Liver (tissue), 9 donors: Measurements from ENCODE around the gene IP6K1. TPM values are rescaled to one million over a fixed set of nuclear protein-coding genes. Genes with fewer than 3 reads are reported as not detected.

ENCODE experiments used
- DNase-seq: peaks from one replicate; pipeline ENCODE4 v3.0.0-alpha.2; 2017; ENCODE audit warnings: low spot score
- H3K27ac ChIP-seq, 2 donors: one replicate each; pipeline ENCODE4 v1.7.0; 2013; ENCODE audit warnings: inconsistent platforms in 2 of 2, low read length in 2 of 2, control low read depth in 1 of 2, low read depth in 1 of 2, mild to moderate bottlenecking in 1 of 2
- H3K27me3 ChIP-seq, 4 donors: one replicate each; pipeline versions ENCODE4 v1.6.1 to v1.7.0; 2013; ENCODE audit warnings: low read length in 3 of 4, inconsistent platforms in 1 of 4, mild to moderate bottlenecking in 1 of 4, moderate library complexity in 1 of 4; ENCODE audit not compliant: control insufficient read depth in 4 of 4, insufficient read depth in 4 of 4
- H3K36me3 ChIP-seq, 4 donors: one replicate each; pipeline versions ENCODE4 v1.6.1 to v1.7.0; 2013; ENCODE audit warnings: low read length in 3 of 4, mild to moderate bottlenecking in 3 of 4, low read depth in 1 of 4, moderate library complexity in 1 of 4; ENCODE audit not compliant: control insufficient read depth in 4 of 4, insufficient read depth in 3 of 4
- H3K4me1 ChIP-seq, 4 donors: one replicate each; pipeline versions ENCODE4 v1.6.1 to v1.7.0; 2013; ENCODE audit warnings: low read length in 3 of 4, mild to moderate bottlenecking in 3 of 4, moderate library complexity in 1 of 4; ENCODE audit not compliant: control insufficient read depth in 4 of 4, insufficient read depth in 4 of 4
- H3K4me3 ChIP-seq, 3 donors: one replicate each; pipeline versions ENCODE4 v1.6.1 to v1.7.0; 2013; ENCODE audit warnings: low read length in 3 of 3, control low read depth in 1 of 3, low read depth in 1 of 3, mild to moderate bottlenecking in 1 of 3
- H3K9ac ChIP-seq, 2 donors: one replicate each; pipeline ENCODE4 v1.7.0; 2013; ENCODE audit warnings: low read length in 2 of 2, mild to moderate bottlenecking in 2 of 2, moderate library complexity in 2 of 2, control low read depth in 1 of 2, low read depth in 1 of 2
- H3K9me3 ChIP-seq, 4 donors: one replicate each; pipeline versions ENCODE4 v1.6.1 to v1.7.0; 2013; ENCODE audit warnings: low read length in 3 of 4; ENCODE audit not compliant: control insufficient read depth in 4 of 4
- EGR1 ChIP-seq, 2 donors: IDR thresholded peaks; 2 replicates each; pipeline ENCODE4 v1.6.1; 2016 to 2018; ENCODE audit warnings: antibody characterized with exemption in 2 of 2, low read depth in 2 of 2
- GABPA ChIP-seq, 2 donors: IDR thresholded peaks in 1 of 2; conservative IDR thresholded peaks in 1 of 2; 2 replicates each; pipeline ENCODE4 v1.6.1; 2016; ENCODE audit warnings: antibody characterized with exemption in 2 of 2, mild to moderate bottlenecking in 1 of 2, moderate library complexity in 1 of 2
- HNF4A ChIP-seq, 2 donors: conservative IDR thresholded peaks; 2 replicates each; pipeline ENCODE4 v1.6.1; 2016; ENCODE audit warnings: antibody characterized with exemption in 2 of 2, mild to moderate bottlenecking in 2 of 2
- HNF4G ChIP-seq: IDR thresholded peaks from 2 replicates; pipeline ENCODE4 v1.6.1; 2016; ENCODE audit warnings: antibody characterized with exemption
- NR2F2 ChIP-seq: IDR thresholded peaks from 2 replicates; pipeline ENCODE4 v1.6.1; 2016; ENCODE audit warnings: antibody characterized with exemption
- RAD21 ChIP-seq, 2 donors: IDR thresholded peaks; 2 replicates each; pipeline ENCODE4 v1.6.1; 2016; ENCODE audit warnings: antibody characterized with exemption in 2 of 2, mild to moderate bottlenecking in 2 of 2
- RXRA ChIP-seq, 2 donors: IDR thresholded peaks; 2 replicates each; pipeline ENCODE4 v1.6.1; 2017 to 2018; ENCODE audit warnings: antibody characterized with exemption in 2 of 2, mild to moderate bottlenecking in 1 of 2
- SP1 ChIP-seq: IDR thresholded peaks from 2 replicates; pipeline ENCODE4 v1.6.1; 2018; ENCODE audit warnings: antibody characterized with exemption, mild to moderate bottlenecking
- TAF1 ChIP-seq: conservative IDR thresholded peaks from 2 replicates; pipeline ENCODE4 v1.6.1; 2016; ENCODE audit warnings: antibody characterized with exemption, mild to moderate bottlenecking
- YY1 ChIP-seq: IDR thresholded peaks from 2 replicates; pipeline ENCODE4 v1.6.1; 2016; ENCODE audit warnings: antibody characterized with exemption, mild to moderate bottlenecking
- WGBS: extraction: QIAGEN DNeasy Blood & Tissue Kit; methylation state at CpG from one replicate; pipeline ENCODE4 v1.1.7; 2013; 5-methylcytosine and 5-hydroxymethylcytosine counted together
- polyA plus RNA-seq, 2 donors: library from polyadenylated mRNA; stranded (reverse) in 1 of 2; unstranded in 1 of 2; fragments of 200-250 nt in 1 of 2; fragments of >200 nt in 1 of 2; fragmentation: Nextera tagmentation in 1 of 2; extraction: Ambion mirVana in 1 of 2; gene quantifications; one replicate each; pipeline versions ENCODE4 v1.2.1 to v1.2.3, GENCODE V29; 2013 to 2015
- total RNA-seq, 2 donors: library from RNA; depleted of rRNA; stranded (reverse); fragments of >200 nt; gene quantifications; one replicate each; pipeline ENCODE4 v1.2.3, GENCODE V29; 2014
- TF ChIP-seq, protein P1 (sequence below): IDR thresholded peaks from 2 replicates; pipeline ENCODE4 v1.6.1; 2016; ENCODE audit warnings: antibody characterized with exemption
- TF ChIP-seq, protein P2 (sequence below): fragments of 150-350 bp; IDR thresholded peaks from 2 replicates; pipeline ENCODE4 v1.5.1; 2017; ENCODE audit warnings: improper control_type of control experiment, low read depth, low read length; ENCODE audit not compliant: missing input control
- TF ChIP-seq, protein P3 (sequence below): IDR thresholded peaks from 2 replicates; pipeline ENCODE4 v1.6.1; 2016; ENCODE audit warnings: antibody characterized with exemption, mild to moderate bottlenecking
- TF ChIP-seq, protein P4 (sequence below): IDR thresholded peaks from 2 replicates; pipeline ENCODE4 v1.6.1; 2016; ENCODE audit warnings: antibody characterized with exemption
- TF ChIP-seq, protein P5 (sequence below): IDR thresholded peaks from 2 replicates; pipeline ENCODE4 v1.6.1; 2016; ENCODE audit warnings: antibody characterized with exemption
- donor health status: healthy.
- donor health status: healthy.
- donor health status: healthy.
- donor health status: healthy.
- donor health status: healthy.

IP6K1 gene
- total and polyA plus RNA-seq, 4 donors = 6.6 to 32.3 (median 18.1) TPM

DNA sequence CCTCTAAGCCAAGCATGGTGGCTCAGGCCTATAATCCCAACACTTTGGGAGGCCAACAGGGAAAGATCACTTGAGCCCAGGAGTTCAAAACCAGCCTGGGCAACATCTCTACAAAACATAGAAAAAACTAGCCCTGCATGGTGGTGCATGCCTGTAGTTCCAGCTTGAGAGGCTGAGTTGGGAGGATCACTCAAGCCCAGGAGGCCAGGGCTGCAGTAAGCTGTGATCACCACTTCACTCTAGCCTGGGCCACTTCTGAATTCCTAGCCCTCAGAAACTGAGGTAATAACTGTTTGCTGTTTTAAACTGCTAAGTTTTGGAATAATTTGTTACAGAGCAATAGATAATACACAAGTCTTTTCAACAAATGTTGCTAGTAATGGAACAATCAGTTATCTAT lies 16.4 kb downstream of the IP6K1 start:
- Histone ChIP-seq H3K4me1 (no peaks in the 10 kb centered on the region), H3K36me3 (peaks cover 0 to 4% (median 0%) of the 10 kb centered on the region in 4 donors), H3K27ac (no peak overlapping the region), H3K27me3 (no peaks in the 10 kb centered on the region), H3K9ac (no peak overlapping the region), H3K9me3 (no peaks in the 10 kb centered on the region), H3K4me3 (no peak overlapping the region)
- TF ChIP-seq HNF4A (conservative IDR thresholded peaks at IDR 0.05) (no peak), YY1 (no peak), HNF4G (no peak), GABPA (IDR thresholded peaks at IDR 0.05 in 1 of 2, conservative IDR thresholded peaks at IDR 0.05 in 1 of 2) (no peak), NR2F2 (no peak), SP1 (no peak)
- TF ChIP-seq, protein P1, sequence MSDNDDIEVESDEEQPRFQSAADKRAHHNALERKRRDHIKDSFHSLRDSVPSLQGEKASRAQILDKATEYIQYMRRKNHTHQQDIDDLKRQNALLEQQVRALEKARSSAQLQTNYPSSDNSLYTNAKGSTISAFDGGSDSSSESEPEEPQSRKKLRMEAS = no peak
- TF ChIP-seq, protein P2, sequence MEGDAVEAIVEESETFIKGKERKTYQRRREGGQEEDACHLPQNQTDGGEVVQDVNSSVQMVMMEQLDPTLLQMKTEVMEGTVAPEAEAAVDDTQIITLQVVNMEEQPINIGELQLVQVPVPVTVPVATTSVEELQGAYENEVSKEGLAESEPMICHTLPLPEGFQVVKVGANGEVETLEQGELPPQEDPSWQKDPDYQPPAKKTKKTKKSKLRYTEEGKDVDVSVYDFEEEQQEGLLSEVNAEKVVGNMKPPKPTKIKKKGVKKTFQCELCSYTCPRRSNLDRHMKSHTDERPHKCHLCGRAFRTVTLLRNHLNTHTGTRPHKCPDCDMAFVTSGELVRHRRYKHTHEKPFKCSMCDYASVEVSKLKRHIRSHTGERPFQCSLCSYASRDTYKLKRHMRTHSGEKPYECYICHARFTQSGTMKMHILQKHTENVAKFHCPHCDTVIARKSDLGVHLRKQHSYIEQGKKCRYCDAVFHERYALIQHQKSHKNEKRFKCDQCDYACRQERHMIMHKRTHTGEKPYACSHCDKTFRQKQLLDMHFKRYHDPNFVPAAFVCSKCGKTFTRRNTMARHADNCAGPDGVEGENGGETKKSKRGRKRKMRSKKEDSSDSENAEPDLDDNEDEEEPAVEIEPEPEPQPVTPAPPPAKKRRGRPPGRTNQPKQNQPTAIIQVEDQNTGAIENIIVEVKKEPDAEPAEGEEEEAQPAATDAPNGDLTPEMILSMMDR = no peak
- TF ChIP-seq, protein P3, sequence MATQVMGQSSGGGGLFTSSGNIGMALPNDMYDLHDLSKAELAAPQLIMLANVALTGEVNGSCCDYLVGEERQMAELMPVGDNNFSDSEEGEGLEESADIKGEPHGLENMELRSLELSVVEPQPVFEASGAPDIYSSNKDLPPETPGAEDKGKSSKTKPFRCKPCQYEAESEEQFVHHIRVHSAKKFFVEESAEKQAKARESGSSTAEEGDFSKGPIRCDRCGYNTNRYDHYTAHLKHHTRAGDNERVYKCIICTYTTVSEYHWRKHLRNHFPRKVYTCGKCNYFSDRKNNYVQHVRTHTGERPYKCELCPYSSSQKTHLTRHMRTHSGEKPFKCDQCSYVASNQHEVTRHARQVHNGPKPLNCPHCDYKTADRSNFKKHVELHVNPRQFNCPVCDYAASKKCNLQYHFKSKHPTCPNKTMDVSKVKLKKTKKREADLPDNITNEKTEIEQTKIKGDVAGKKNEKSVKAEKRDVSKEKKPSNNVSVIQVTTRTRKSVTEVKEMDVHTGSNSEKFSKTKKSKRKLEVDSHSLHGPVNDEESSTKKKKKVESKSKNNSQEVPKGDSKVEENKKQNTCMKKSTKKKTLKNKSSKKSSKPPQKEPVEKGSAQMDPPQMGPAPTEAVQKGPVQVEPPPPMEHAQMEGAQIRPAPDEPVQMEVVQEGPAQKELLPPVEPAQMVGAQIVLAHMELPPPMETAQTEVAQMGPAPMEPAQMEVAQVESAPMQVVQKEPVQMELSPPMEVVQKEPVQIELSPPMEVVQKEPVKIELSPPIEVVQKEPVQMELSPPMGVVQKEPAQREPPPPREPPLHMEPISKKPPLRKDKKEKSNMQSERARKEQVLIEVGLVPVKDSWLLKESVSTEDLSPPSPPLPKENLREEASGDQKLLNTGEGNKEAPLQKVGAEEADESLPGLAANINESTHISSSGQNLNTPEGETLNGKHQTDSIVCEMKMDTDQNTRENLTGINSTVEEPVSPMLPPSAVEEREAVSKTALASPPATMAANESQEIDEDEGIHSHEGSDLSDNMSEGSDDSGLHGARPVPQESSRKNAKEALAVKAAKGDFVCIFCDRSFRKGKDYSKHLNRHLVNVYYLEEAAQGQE = no peak
- TF ChIP-seq, protein P4, sequence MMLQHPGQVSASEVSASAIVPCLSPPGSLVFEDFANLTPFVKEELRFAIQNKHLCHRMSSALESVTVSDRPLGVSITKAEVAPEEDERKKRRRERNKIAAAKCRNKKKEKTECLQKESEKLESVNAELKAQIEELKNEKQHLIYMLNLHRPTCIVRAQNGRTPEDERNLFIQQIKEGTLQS = no peak
- no peak for DNase-seq

DNA sequence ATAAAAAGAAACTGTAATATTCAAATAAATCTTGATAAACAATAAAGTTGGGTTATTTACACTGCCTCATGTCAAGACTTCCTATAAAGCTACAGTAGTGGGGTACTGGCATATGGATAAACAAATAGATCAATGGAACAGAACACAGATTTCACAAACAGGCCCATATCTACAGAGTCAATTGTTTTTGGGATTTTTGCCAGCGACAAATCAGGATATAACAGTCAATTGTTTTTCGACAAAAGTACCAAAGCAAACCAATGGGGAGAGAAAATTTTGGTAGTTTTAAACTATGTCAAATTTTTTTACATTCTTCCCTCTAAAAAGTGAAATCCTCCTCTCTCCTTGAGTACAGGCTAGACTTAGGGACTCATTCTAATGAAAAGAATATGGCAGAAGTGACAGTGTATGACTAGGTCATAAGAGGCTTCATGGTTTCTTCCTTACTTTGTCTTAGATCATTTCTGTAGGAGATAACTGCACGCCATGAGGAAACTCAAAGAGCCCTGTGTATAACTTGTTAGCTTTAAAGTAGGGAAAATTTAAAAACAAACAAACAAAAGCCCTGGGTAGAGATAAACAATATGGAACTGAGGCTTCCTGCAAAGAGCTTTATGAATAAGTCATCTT lies 16.9 kb downstream of the IP6K1 start:
- H3K27ac ChIP-seq = no peak overlapping the region

DNA sequence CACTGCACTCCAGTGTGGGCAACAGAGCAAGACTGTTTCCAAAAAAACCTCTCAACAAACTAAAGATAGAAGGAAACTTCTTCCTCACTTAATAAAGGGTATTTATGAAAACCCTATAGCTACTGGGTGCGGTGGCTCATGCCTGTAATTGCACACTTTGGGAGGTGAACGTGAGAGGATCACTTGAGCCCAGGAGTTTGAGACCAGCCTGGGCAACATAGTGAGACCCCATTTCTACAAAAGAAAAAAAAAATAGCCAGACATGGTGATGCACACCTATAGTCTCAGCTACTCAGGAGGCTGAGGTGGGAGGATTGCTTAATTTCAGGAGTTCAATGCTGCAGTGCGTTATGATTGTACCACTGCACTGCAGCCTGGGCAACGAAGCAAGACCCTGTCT lies 22.4 kb downstream of the IP6K1 start:
- peaks cover 0 to 2% (median under 1%) of the 10 kb centered on the region in 4 donors for H3K36me3 ChIP-seq
- WGBS = 98% methylated on average over 4 of the region's 4 CpGs
- H3K27me3 ChIP-seq = no peaks in the 10 kb centered on the region
- H3K4me1 ChIP-seq = no peaks in the 10 kb centered on the region
- TF ChIP-seq EGR1 (IDR thresholded peaks at IDR 0.05; ENCODE audit: low read depth in 2 of 2) = no peak
- TF ChIP-seq GABPA (IDR thresholded peaks at IDR 0.05 in 1 of 2, conservative IDR thresholded peaks at IDR 0.05 in 1 of 2) = no peak
- TF ChIP-seq, protein P2 = no peak
- no peak for TF ChIP-seq HNF4A (conservative IDR thresholded peaks at IDR 0.05)
- TF ChIP-seq, protein P5, sequence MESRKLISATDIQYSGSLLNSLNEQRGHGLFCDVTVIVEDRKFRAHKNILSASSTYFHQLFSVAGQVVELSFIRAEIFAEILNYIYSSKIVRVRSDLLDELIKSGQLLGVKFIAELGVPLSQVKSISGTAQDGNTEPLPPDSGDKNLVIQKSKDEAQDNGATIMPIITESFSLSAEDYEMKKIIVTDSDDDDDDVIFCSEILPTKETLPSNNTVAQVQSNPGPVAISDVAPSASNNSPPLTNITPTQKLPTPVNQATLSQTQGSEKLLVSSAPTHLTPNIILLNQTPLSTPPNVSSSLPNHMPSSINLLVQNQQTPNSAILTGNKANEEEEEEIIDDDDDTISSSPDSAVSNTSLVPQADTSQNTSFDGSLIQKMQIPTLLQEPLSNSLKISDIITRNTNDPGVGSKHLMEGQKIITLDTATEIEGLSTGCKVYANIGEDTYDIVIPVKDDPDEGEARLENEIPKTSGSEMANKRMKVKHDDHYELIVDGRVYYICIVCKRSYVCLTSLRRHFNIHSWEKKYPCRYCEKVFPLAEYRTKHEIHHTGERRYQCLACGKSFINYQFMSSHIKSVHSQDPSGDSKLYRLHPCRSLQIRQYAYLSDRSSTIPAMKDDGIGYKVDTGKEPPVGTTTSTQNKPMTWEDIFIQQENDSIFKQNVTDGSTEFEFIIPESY = no peak
- TF ChIP-seq HNF4G = no peak
- no peak for TF ChIP-seq SP1
- TF ChIP-seq YY1 = no peak
- TF ChIP-seq, protein P4 = no peak
- no peak for TF ChIP-seq RAD21 (IDR thresholded peaks at IDR 0.05)
- TF ChIP-seq TAF1 = no peak
- H3K9ac ChIP-seq = no peak overlapping the region
- no peak overlapping the region for H3K4me3 ChIP-seq
- DNase-seq = no peak
- no peaks in the 10 kb centered on the region for H3K9me3 ChIP-seq
- no peak overlapping the region for H3K27ac ChIP-seq

More for the DNA sequence above, 16.9 kb downstream of the IP6K1 start:
- DNase-seq = no peak
- no peak overlapping the region for H3K4me3 ChIP-seq
- H3K9me3 ChIP-seq = no peaks in the 10 kb centered on the region
- H3K4me1 ChIP-seq = no peaks in the 10 kb centered on the region
- TF ChIP-seq RAD21 (IDR thresholded peaks at IDR 0.05) (no peak), RXRA (IDR thresholded peaks at IDR 0.05) (no peak), YY1 (no peak), TAF1 (no peak)
- H3K27me3 ChIP-seq = no peaks in the 10 kb centered on the region
- 60% methylated on average over 3 of the region's 3 CpGs for WGBS
- H3K9ac ChIP-seq = no peak overlapping the region
- H3K36me3 ChIP-seq = peaks cover 0 to 4% (median 0%) of the 10 kb centered on the region in 4 donors
